Spleen (tissue), 11 donors: Measurements from ENCODE around the gene MAMDC2. TPM values are rescaled to one million over a fixed set of nuclear protein-coding genes. Genes with fewer than 3 reads are reported as not detected.

Experiments
- DNase-seq: peaks from one replicate; pipeline ENCODE4 v3.0.0-alpha.2; 2020
- H3K27ac ChIP-seq, 8 donors: fragments of 200-600 bp; sonication (generic) in 7 of 8; 1 replicate in 4 of 8; 2 replicates in 4 of 8; pipeline versions ENCODE4 v1.5.0 to v1.8.0; 2016 to 2021; ENCODE audit warnings: inconsistent platforms in 4 of 8, mild to moderate bottlenecking in 4 of 8, moderate library complexity in 1 of 8
- H3K27me3 ChIP-seq, 7 donors: fragments of 200-600 bp; sonication (generic) in 6 of 7; replicated peaks in 1 of 7; 1 replicate in 4 of 7; 2 replicates in 3 of 7; pipeline versions ENCODE4 v1.5.0 to v1.8.0; 2016 to 2021; ENCODE audit warnings: inconsistent platforms in 3 of 7, mild to moderate bottlenecking in 1 of 7
- H3K36me3 ChIP-seq, 6 donors: fragments of 200-600 bp; sonication (generic) in 5 of 6; 1 replicate in 4 of 6; 2 replicates in 2 of 6; pipeline versions ENCODE4 v1.5.0 to v1.8.0; 2016 to 2021; ENCODE audit warnings: inconsistent platforms in 2 of 6
- H3K4me1 ChIP-seq, 6 donors: fragments of 200-600 bp; sonication (generic) in 5 of 6; 1 replicate in 3 of 6; 2 replicates in 3 of 6; pipeline versions ENCODE4 v1.5.0 to v1.8.0; 2016 to 2021; ENCODE audit warnings: inconsistent platforms in 3 of 6
- H3K4me3 ChIP-seq, 8 donors: fragments of 200-600 bp; sonication (generic) in 7 of 8; 1 replicate in 4 of 8; 2 replicates in 4 of 8; pipeline versions ENCODE4 v1.5.0 to v1.8.0; 2016 to 2021; ENCODE audit warnings: inconsistent platforms in 4 of 8, mild to moderate bottlenecking in 4 of 8, moderate library complexity in 2 of 8
- H3K9me3 ChIP-seq, 8 donors: fragments of 200-600 bp; sonication (generic) in 7 of 8; 1 replicate in 4 of 8; 2 replicates in 4 of 8; pipeline versions ENCODE4 v1.5.0 to v1.8.0; 2016 to 2021; ENCODE audit warnings: inconsistent platforms in 4 of 8
- POLR2A ChIP-seq, 3 donors: fragments of 450-650 bp; IDR thresholded peaks; one replicate each; pipeline ENCODE4 v1.5.1; 2017; ENCODE audit warnings: antibody characterized with exemption in 3 of 3, mild to moderate bottlenecking in 1 of 3
- POLR2AphosphoS5 ChIP-seq, 3 donors: sonication (generic); formaldehyde crosslinking; IDR thresholded peaks; one replicate each; pipeline ENCODE4 v1.5.1; 2017; ENCODE audit warnings: antibody characterized with exemption in 3 of 3
- whole genome bisulfite sequencing, 5 donors: extraction: QIAGEN DNeasy Blood & Tissue Kit in 3 of 5; methylation state at CpG; one replicate each; pipeline versions ENCODE4 v1.1.5 to v1.1.7; 2013 to 2018; 5-methylcytosine and 5-hydroxymethylcytosine counted together
- intact Hi-C: fragments of 100-400 bp; cut with DNase I; formaldehyde crosslinking; loops from one replicate; pipeline ENCODE4 v1.15.0; 2023; ENCODE audit warnings: low total_unique reads
- polyA plus RNA-seq, 3 donors: library from polyadenylated mRNA; stranded (reverse); fragments of 200-250 nt; gene quantifications; one replicate each; pipeline ENCODE4 v1.2.1, GENCODE V29; 2013
- total RNA-seq, 7 donors: library from RNA; depleted of rRNA in 3 of 7; stranded (reverse); fragments of >200 nt in 3 of 7; fragmentation: NEBNext Ultra II Directional in 4 of 7; extraction: Animal tissue kit (Norgen Biotek cat#: 25700) in 4 of 7; gene quantifications; one replicate each; pipeline versions ENCODE4 v1.1.0 to v1.2.1, GENCODE V29; 2016 to 2021
- TF ChIP-seq, protein P1 (sequence below), 11 experiments: fragments of 200-600 bp in 7 of 11; fragments of 450-650 bp in 4 of 11; sonication (generic) in 4 of 11; IDR thresholded peaks in 8 of 11; conservative IDR thresholded peaks in 3 of 11; 1 replicate in 7 of 11; 2 replicates in 4 of 11; pipeline versions ENCODE4 v1.4.0 to v1.8.0; 2016 to 2021; ENCODE audit warnings: antibody characterized with exemption in 11 of 11, inconsistent platforms in 4 of 11, mild to moderate bottlenecking in 1 of 11
- donor health status: healthy with polysubstance abuse.
- donor health status: DM: no; HTN: no; CAD: no; lungs with moderate emphysema.
- donor health status: DM: no; HTN: no; CAD: no.
- donor health status: Bipolar disorder and iron deficiency.
- donor health status: healthy.
- donor health status: DM: no; HTN: no; CAD: no.
- donor health status: DM: yes; HTN: yes; CAD: no.

Gene MAMDC2
- total and polyA plus RNA-seq, 10 donors, result 1.5 to 65.5 (median 14.5) TPM

- intact Hi-C loops, result no loop called here
- no peak overlapping the region for H3K4me3 ChIP-seq
- H3K27me3 ChIP-seq, result no peaks in the 10 kb centered on the region
- TF ChIP-seq, protein P1, sequence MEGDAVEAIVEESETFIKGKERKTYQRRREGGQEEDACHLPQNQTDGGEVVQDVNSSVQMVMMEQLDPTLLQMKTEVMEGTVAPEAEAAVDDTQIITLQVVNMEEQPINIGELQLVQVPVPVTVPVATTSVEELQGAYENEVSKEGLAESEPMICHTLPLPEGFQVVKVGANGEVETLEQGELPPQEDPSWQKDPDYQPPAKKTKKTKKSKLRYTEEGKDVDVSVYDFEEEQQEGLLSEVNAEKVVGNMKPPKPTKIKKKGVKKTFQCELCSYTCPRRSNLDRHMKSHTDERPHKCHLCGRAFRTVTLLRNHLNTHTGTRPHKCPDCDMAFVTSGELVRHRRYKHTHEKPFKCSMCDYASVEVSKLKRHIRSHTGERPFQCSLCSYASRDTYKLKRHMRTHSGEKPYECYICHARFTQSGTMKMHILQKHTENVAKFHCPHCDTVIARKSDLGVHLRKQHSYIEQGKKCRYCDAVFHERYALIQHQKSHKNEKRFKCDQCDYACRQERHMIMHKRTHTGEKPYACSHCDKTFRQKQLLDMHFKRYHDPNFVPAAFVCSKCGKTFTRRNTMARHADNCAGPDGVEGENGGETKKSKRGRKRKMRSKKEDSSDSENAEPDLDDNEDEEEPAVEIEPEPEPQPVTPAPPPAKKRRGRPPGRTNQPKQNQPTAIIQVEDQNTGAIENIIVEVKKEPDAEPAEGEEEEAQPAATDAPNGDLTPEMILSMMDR (IDR thresholded peaks at IDR 0.05 in 8 of 11, conservative IDR thresholded peaks at IDR 0.05 in 3 of 11), result no peak
- no peak for TF ChIP-seq POLR2AphosphoS5 (IDR thresholded peaks at IDR 0.05)
- no peak for TF ChIP-seq POLR2A (IDR thresholded peaks at IDR 0.05)
- no peaks in the 10 kb centered on the region for H3K36me3 ChIP-seq
- no peaks in the 10 kb centered on the region for H3K9me3 ChIP-seq
- no peaks in the 10 kb centered on the region for H3K4me1 ChIP-seq
- 69 to 91% (median 81%) methylated on average over 3 of the region's 3 CpGs for WGBS, 5 donors
- H3K27ac ChIP-seq, result no peak overlapping the region
- DNase-seq, result no peak
These were observed 108.7 kb downstream of the MAMDC2 start for GRCh38 chr9:70152350-70152749.

DNA sequence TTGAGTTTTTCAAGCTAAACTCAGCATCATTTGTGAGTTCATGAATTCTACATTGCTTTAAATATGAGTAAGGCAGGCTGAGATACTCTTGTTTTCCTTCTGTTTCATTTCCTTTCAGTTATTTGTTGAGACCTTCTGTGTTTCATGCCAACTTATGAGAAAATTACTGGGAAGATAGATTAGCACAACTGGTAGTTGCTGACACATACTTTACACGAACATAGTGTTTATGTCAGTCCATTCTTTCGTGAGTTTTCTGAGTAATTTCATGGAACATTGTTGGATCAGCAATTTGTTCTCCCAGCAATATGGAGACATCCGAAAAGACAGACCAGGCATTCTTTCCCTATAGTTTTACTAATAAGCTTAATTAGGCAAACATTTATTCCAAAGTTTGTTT is 113.1 kb downstream of the MAMDC2 start:
- no peak for TF ChIP-seq POLR2A (IDR thresholded peaks at IDR 0.05)
- TF ChIP-seq POLR2AphosphoS5 (IDR thresholded peaks at IDR 0.05), result no peak
- TF ChIP-seq, protein P1 (IDR thresholded peaks at IDR 0.05 in 8 of 11, conservative IDR thresholded peaks at IDR 0.05 in 3 of 11), result no peak
- Histone ChIP-seq H3K9me3 (no peaks in the 10 kb centered on the region), H3K27ac (no peak overlapping the region), H3K4me1 (no peaks in the 10 kb centered on the region), H3K27me3 (no peaks in the 10 kb centered on the region), H3K36me3 (no peaks in the 10 kb centered on the region), H3K4me3 (no peak overlapping the region)
- intact Hi-C loops, result no loop called here
- no peak for DNase-seq
- WGBS, 5 donors, result 82 to 92% (median 84%) methylated on average over 3 of the region's 3 CpGs

GRCh38 chr9:70159630-70160029 is 116.0 kb downstream of the MAMDC2 start:
- no peak for DNase-seq
- Histone ChIP-seq H3K27me3 (no peaks in the 10 kb centered on the region), H3K36me3 (no peaks in the 10 kb centered on the region), H3K4me3 (no peak overlapping the region), H3K4me1 (no peaks in the 10 kb centered on the region), H3K27ac (no peak overlapping the region), H3K9me3 (no peaks in the 10 kb centered on the region)
- 72 to 87% (median 76%) methylated on average over 3 of the region's 3 CpGs for WGBS, 5 donors
- intact Hi-C loops, result no loop called here
- TF ChIP-seq, protein P1 (IDR thresholded peaks at IDR 0.05 in 8 of 11, conservative IDR thresholded peaks at IDR 0.05 in 3 of 11), result no peak
- TF ChIP-seq POLR2A (IDR thresholded peaks at IDR 0.05) (no peak), POLR2AphosphoS5 (IDR thresholded peaks at IDR 0.05) (no peak)

DNA sequence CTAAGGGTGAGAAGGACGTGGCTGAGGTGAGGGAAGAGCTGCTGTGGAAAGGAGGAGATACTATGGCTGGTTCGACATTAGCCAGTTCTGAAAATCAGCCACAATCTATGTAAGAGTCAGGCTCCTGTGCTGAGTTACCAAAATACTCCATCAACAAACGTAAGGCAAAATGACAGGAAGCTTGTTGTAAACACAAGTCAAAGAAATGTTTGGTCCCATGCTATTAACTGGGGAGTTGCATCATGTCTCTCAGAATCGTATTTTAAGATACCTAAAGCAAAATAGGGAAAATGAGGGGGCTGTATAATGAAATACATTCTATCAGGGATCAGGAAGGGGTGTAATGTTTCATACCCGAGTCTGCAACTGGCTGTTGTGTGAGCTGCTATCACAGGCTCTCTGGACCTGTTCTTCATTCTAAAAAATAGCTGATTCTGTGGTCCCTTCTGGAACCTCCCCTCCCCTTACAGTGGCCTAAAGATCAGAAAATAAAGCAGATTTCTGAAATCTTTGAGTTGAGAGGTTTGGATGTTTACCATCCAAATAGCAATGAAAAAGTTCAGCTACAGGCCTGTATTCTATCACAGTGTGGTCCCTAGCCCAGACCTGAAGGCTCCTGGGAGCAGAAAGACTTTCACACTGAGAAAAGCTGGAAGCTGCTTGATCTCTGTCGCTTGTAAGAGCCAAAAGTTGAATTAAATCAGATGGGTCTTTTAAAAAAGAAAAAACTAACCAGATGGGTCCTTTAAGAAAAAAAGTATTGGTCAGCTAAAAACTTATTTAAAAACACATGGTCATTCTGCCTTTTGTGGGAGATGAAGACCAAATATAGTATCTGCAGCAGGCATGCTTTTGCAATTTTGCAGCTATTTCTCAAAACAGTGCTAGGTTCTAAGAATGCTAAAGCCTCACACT is 117.3 kb downstream of the MAMDC2 start:
- Histone ChIP-seq H3K4me3 (no peak overlapping the region), H3K27ac (no peak overlapping the region), H3K4me1 (no peaks in the 10 kb centered on the region), H3K9me3 (no peaks in the 10 kb centered on the region), H3K36me3 (no peaks in the 10 kb centered on the region), H3K27me3 (no peaks in the 10 kb centered on the region)
- DNase-seq, result no peak
- TF ChIP-seq POLR2A (IDR thresholded peaks at IDR 0.05) (no peak), POLR2AphosphoS5 (IDR thresholded peaks at IDR 0.05) (no peak)
- TF ChIP-seq, protein P1 (IDR thresholded peaks at IDR 0.05 in 8 of 11, conservative IDR thresholded peaks at IDR 0.05 in 3 of 11), result no peak
- intact Hi-C loops, result no loop called here
- WGBS, 5 donors, result 64 to 81% (median 73%) methylated on average over 6 of the region's 6 CpGs
